GM19395 (cell line): Measurements from ENCODE around the gene TOMM40L.

Experiments
- ATAC-seq: cut with Tn5 transposase; IDR thresholded peaks from one replicate; pipeline ENCODE4 v1.9.1; 2021; ENCODE audit warnings: mild to moderate bottlenecking, moderate library complexity; ENCODE audit not compliant: unreplicated experiment

Gene TOMM40L

DNA sequence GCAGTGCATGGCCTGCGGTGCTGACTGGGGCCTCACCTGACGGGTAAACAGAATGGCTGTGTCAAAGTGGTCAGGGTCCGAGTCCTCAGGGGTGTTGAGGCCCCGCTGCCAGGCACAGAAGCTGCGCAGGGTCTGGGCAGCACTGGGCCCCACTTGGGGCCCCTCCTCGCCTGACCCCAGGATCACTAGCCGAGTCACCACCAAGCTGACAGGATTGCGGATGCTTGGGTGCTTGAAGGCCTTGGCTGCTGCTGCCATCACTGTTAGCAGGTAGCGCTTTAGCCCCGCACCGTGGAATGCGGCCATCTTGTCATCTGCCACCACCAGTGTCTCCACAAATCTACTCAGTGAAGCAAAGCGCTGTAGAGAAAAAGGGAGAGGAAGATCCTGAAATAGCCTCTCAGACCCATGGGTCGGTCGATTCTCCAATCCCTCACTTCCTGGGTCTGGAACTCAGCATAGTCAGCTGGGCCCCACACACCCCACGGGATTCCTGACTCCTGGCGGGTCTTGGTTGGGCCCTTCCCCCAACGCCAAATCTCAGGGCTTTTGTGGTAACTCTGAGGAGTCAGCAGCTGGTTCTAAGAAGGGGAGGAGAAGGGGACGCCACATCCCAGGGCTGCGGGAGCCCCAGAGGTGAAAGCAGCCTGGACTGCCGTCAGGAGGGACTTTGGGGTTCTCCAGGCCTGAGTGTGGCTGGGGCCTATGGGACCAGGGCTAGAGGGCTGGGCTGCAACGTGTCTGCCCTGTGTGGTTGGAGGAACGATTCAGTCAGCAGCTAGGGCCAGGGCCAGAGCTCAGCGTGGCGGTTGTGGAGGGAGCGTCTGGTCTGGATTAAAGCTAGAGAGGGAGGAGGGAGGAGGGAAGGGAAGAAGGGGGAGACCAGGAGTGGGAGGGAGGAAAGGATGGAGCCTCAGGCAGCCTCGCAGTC lies 29.1 kb upstream of the TOMM40L start:
- ATAC-seq: no peak

GRCh38 chr1:161197560-161198193 lies 28.2 kb upstream of the TOMM40L start:
- no peak for ATAC-seq

DNA sequence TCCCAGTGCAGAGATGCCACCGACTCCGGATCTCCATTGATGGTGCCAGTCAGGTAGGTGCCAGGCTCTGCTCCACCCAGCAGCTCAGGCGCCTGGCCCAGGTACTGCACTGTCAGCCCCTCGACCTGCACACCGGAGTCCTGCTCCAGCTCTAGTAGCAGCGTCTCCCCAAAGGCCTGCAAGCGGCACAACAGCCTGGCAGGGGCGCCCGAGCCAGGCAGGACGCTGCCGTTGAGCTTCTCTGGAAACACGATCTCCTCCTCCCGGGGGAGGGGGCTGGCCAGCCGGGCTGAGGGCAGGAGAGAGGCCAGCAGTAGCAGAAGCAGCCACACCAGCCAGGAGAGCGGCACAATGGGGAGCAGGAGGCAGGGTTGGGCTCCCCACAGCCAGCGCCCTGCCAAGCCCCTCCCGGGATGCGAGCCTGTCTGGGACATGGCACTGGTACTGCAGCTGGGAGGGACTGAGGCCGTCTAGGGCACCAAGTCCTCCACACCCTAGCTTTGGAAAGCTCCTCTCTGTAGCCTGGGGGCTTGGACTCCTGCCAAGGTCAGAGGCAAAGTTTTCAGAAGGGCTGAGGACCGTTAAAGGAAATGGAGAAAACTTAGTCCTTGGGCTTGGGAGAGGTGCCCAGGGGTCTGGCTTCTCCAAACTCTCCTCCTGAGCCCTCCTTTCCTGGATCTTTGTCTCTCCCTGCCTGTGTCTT lies 27.5 kb upstream of the TOMM40L start:
- no peak for ATAC-seq

- ATAC-seq: no peak
Observed at GRCh38 chr1:161198897-161199431, 26.9 kb upstream of the TOMM40L start, which contains the start of gene ADAMTS4. TSS of gene ADAMTS4 (minus strand) at chr1:161199054. CDS start at chr1:161198627, 427 bp downstream.

DNA sequence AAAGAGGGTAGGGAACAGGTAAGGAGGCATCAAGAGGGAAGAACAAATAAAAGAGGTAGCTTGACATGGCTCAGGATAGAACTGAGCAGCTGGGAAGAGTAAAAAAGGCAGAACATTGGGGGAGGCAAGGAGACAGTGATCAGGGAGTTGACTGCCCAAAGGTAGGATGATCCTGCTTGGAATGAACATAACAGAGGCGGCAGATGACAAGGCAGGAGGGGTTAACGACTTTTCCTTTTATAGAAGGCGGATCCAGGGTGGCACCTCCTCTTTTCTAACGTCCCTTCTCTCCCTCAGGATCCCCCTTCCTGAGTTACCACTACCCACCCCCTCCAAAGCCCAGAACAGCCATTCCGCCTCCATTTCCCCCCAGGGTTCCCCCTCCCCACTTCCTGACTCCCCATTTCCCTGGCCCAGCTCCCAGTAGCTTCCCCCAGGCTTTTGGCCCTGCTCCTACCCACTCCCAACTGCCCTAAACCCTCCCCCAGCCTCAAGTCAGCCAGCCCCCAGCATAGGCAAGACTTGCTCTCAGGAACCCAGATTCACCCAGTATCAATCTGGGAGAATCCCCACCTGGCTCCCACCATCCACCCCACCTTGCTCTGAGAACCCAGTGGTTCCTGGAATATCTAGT lies 26.2 kb upstream of the TOMM40L start:
- no peak for ATAC-seq

- ATAC-seq: no peak
Observed at GRCh38 chr1:161200421-161200991, 25.4 kb upstream of the TOMM40L start.

DNA sequence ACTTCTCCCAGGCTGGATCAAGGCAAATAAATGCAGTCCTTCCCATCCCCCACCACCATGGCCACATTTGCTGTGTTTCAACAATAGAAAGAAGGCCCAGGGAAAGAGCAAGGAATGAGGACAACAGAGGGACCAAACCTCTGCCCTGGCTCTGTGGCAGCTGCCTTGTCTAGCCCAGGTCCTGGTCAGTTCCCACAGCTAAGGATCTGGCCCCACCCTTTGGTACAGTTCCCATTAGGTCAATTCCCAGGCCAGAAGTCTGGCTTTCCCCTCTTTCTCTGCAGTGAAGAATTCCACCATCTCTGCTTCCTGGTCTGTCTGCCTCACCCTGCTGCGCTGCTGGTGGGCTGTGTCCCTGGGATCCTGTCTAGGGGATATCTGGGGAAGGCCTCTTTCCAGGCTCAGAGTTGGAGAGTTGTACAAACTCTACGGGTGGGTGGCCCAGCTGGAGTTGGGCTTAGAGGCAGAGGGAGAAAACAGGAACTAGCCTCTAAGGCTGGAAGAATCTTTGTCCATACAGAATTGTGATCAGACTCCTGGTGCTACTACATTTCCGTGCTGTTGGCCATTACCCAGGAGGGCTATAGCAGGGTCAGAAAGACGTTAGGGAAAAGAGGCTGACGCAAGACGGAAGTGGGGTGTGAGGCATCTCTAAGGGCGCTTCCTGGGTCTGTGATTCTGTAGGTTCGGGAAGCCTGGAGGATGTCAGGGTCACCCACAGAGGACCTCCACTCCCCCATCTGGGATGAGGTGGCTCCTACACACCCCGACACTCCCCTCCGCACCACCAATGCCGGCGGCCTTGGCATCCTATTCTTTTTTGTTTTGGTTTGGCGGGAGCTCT lies 24.6 kb upstream of the TOMM40L start:
- ATAC-seq: no peak

DNA sequence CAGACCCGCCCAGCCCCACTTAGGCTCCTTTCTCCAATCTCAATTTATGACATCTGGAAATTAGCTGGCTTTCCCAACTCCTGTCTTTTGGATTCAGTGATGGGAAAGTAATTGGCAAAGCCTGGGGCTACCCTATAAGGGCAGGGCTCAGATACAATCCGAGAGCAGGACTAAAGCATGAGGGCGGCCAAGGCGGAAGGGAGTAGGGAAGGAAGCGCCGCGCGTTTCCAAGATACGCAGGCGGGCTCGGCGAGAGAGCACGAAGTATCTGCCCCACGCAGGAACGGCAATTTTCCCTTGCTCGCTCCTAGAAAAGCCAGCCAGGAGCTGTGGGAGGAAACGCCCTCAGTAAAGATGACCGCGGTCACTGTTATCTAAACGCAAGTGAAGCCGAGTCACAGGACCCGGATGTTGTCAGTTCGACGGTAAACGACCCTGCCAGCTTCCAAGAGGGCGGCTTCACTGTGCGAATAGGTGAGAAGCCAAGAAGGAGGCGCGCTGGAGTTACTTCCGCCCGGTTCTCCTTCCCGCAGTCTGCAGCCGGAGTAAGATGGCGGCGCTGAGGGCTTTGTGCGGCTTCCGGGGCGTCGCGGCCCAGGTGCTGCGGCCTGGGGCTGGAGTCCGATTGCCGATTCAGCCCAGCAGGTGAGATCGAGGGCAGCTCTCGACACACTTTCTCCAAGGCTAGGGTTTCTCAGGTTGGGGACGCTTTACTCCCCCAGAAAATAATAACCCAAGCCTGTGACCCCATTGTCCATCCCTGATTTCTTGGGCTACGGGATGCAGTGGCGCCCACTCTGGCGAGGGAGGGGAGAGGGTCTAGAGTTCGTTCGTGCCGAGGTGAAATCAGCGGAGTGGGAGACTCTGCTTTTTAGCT lies 23.8 kb upstream of the TOMM40L start, which contains the start of gene NDUFS2:
NDUFS2 (plus strand) TSS at position 532 of the 877 bp plus-strand sequence; CDS start at position 551, 19 bp downstream.
- ATAC-seq: peak; percentile 96

GRCh38 chr1:161206411-161207140 lies 19.3 kb upstream of the TOMM40L start:
- no peak for ATAC-seq

DNA sequence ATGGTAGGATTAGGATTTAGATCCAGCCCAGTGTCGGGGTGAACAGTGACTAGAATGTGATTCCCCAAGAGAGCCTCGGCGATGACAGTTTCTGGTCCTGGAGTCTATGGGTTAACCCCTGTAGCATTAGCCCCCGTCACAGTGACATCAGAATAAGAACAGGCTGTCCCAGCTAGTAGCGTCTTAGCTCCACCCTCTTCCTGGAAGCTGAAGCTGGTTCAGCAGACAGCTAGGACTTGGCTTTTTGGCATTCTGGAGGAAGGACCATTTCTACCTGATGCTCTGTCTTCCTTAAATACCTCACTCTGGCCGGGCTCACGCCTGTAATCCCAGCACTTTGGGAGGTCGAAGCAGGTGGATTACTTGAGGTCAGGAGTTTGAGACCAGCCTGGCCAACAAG lies 18.7 kb upstream of the TOMM40L start:
- ATAC-seq: no peak

GRCh38 chr1:161209790-161210409 lies 16.0 kb upstream of the TOMM40L start:
- no peak for ATAC-seq

DNA sequence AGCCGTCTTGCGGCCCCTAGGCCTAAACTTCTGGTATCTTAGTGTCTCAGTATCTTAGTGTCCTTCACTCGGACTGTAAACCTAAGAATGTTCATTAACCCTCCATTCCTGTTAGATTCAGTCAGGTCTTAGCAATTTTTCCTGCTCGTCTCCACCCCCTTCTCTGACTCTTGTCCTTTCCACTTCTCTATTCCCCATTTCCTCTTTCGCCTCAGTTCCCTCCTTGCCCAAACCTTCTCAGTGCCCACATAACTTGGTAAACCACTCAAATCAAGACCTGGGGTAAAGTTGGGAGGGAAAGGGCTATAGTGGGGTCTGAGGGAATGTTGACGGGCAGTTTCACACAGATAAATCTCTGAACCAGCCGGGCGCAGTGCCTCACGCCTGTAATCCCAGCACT lies 11.5 kb upstream of the TOMM40L start:
- no peak for ATAC-seq

DNA sequence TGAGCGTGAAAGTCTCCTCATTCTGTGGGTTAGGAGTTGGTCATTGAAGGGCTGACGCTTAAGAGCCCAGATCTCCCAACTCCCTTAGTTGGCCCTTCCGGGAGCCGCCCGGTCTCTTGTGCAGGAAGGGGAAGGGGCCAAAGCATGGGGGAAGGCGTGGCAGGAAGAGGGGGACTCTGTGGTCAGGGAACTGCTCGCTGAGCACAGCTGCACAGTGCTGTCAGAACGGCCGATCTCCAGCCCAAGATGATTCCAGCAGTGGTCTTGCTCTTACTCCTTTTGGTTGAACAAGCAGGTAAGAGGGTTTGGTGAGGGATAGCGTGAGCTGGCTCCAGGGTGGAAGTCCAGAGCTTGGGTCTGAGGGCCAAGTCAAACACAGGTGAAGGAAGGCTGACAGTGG lies 10.8 kb upstream of the TOMM40L start, which contains the start of gene FCER1G:
FCER1G (plus strand) TSS at position 220 of the 400 bp plus-strand sequence; CDS start at position 247, 27 bp downstream.
- ATAC-seq: no peak

DNA sequence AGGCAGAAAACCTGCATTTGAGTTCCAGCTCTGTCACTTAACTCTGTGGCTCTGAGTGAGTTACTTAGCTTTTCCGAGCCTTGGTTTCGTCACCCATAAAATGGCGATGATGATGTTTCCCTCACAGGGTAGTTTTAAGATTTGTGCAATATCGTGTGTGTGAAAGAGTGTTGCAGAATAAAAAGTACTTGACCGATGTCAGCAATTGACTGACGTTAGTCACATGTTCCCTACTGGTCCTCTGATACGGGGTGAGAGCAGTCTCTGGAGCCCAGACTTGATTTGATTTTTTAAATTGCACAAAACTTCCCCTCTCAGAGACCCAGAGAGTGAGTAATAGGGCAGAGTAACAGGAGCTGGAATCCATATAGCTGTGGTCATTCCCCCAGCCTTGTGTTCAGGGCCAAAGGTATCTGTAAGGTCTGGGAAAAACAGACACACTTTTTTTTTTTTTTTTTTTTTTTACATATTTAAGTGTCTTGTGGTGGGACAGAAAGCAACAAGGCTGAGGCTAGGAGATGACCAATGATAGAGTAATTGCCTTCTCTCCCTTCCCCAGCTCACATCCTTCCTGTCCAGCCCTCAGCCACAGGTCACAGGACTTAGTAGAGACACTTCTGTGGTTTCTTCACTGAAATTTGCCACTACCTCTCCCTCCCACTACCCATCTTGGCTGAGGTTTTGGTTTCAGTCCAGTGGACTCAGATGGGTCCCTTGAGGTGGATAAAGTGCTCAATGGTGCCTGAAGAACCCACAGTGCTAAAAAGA lies 8.7 kb upstream of the TOMM40L start:
- ATAC-seq: peak; percentile 93

DNA sequence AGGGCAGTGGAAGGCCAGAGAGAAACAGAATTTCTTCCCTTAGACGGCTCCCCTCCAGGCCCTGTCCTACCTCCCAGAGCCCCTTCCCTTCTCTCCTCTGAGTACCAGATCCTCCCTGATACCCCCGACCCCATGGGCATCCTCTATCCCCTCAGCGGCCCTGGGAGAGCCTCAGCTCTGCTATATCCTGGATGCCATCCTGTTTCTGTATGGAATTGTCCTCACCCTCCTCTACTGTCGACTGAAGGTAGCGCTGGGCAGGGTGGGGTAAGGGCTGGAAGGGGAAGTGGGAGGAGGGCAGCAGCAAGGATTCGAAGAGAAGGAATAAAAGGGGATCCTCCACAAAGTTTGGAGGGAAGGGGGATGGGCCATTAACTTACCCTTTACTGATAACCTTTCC lies 8.0 kb upstream of the TOMM40L start:
- no peak for ATAC-seq

- ATAC-seq: no peak
Observed at GRCh38 chr1:161218301-161219077, 7.4 kb upstream of the TOMM40L start.
